ENCODE data around the gene CLEC4E. TPM values are rescaled to one million over a fixed set of nuclear protein-coding genes. Genes with fewer than 3 reads are reported as not detected.

CLEC4E gene
- total and polyA plus RNA-seq, 2 of the 4 experiments (the other 2 are of a cell fraction), result not detected

GRCh38 chr12:8491646-8492530, 48.8 kb downstream of the CLEC4E start:
- no peak overlapping the region for H3K23ac ChIP-seq (ENCODE audit: low read depth, low read length)
- TF ChIP-seq POLR2A (IDR thresholded peaks at IDR 0.05; ENCODE audit: low read depth, low read length), result no peak
- no peak for TF ChIP-seq SMC3 (IDR thresholded peaks at IDR 0.05; ENCODE audit: low read depth, low read length)
- TF ChIP-seq CHD1 (IDR thresholded peaks at IDR 0.05; ENCODE audit: low read depth, low read length), result no peak
- TF ChIP-seq FOS (IDR thresholded peaks at IDR 0.05; ENCODE audit: low read depth, low read length), result no peak
- no peak for TF ChIP-seq CEBPB (IDR thresholded peaks at IDR 0.05; ENCODE audit: low read depth, low read length)
- TF ChIP-seq MAZ (IDR thresholded peaks at IDR 0.05; ENCODE audit: borderline replicate concordance, low read depth, low read length), result no peak
- TF ChIP-seq CTCF (conservative IDR thresholded peaks at IDR 0.05; ENCODE audit: low read depth, low read length), result no peak
- TF ChIP-seq RFX5 (IDR thresholded peaks at IDR 0.05; ENCODE audit: low read depth, low read length), result no peak
- H2BK5ac ChIP-seq (ENCODE audit: low read depth, low read length, poor library complexity, severe bottlenecking), result no peak overlapping the region
- no peak overlapping the region for H3K4me2 ChIP-seq (ENCODE audit: low read depth, low read length)
- H4K8ac ChIP-seq (ENCODE audit: low read depth in 2 of 2, low read length in 2 of 2), result no peak overlapping the region
- no peak overlapping the region for H3K27ac ChIP-seq (ENCODE audit: insufficient read depth, low read length)
- H3K36me3 ChIP-seq (ENCODE audit: control insufficient read depth, insufficient read depth, low read length), result no peaks in the 10 kb centered on the region
- ATAC-seq (ENCODE audit: low read depth), result no peak
- dilution Hi-C loops (cut with HindIII; ENCODE audit: low sequenced_read_pairs, unreplicated experiment) (no loop called here), in situ Hi-C loops (cut with MboI; ENCODE audit: low sequenced_read_pairs) (no loop called here), intact Hi-C loops (cut with micrococcal nuclease) (no loop called here)
- no peak overlapping the region for H2AK9ac ChIP-seq (replicated peaks; ENCODE audit: low read depth, low read length, poor library complexity)
- BruUV-seq (replicated peaks), result no TSS peak
- H4K5ac ChIP-seq (ENCODE audit: low read depth, low read length), result no peak overlapping the region
- no peaks in the 10 kb centered on the region for H3K79me1 ChIP-seq (ENCODE audit: low read depth in 1 of 2, low read length in 2 of 2)
- H3K4me3 ChIP-seq (ENCODE audit: insufficient read depth, low read depth, low read length), result no peak overlapping the region
- H3K27me3 ChIP-seq (ENCODE audit: control insufficient read depth, insufficient read depth, low read length), result no peaks in the 10 kb centered on the region
- no peaks in the 10 kb centered on the region for H3K4me1 ChIP-seq (ENCODE audit: control insufficient read depth, insufficient read depth, low read length)
- H3K9ac ChIP-seq (ENCODE audit: low read depth, low read length), result no peak overlapping the region
- ChIA-PET CTCF (interaction anchor here (0.6 kb wide), 1 partner anchor 124 kb away, joined by 9 read pairs; no protein-coding TSS in a partner anchor), POLR2A (ENCODE audit: unreplicated experiment) (no interaction called here)
- H2BK20ac ChIP-seq (ENCODE audit: low read depth, low read length), result no peak overlapping the region
- H3K18ac ChIP-seq (ENCODE audit: low read depth, low read length), result no peak overlapping the region
- no peak overlapping the region for H3K4ac ChIP-seq (ENCODE audit: low read depth, low read length)
- no peak overlapping the region for H2AK5ac ChIP-seq (ENCODE audit: low read depth, low read length)
- WGBS, 2 experiments (ENCODE audit: extremely low coverage in 2 of 2, insufficient read length in 1 of 2), result no CpG with 5 or more reads among the region's 5 CpGs
- H3K9me1 ChIP-seq (ENCODE audit: insufficient read depth, low read length), result no peaks in the 10 kb centered on the region
- H2BK120ac ChIP-seq (ENCODE audit: low read depth, low read length), result no peak overlapping the region
- no peak overlapping the region for H2BK15ac ChIP-seq (ENCODE audit: low read depth, low read length)
- DNase-seq, result no peak
- H4K20me1 ChIP-seq (ENCODE audit: insufficient read depth, low read length), result no peaks in the 10 kb centered on the region
- H3K14ac ChIP-seq (replicated peaks; ENCODE audit: low read depth, low read length), result no peak overlapping the region
- H3K9me3 ChIP-seq (ENCODE audit: control insufficient read depth, insufficient read depth, low read length), result no peaks in the 10 kb centered on the region
- H2AFZ ChIP-seq (replicated peaks; ENCODE audit: low read length, poor library complexity), result no peak overlapping the region
- no peak overlapping the region for H4K91ac ChIP-seq (ENCODE audit: insufficient read depth, low read depth, low read length)
- no peak overlapping the region for H3K56ac ChIP-seq (ENCODE audit: extremely low read depth, insufficient read depth, low read length)

All from IMR-90 (cell line).